Measurements from ENCODE around the gene PLPP4. TPM values are rescaled to one million over a fixed set of nuclear protein-coding genes. Genes with fewer than 3 reads are reported as not detected.

The PLPP4 gene
- total RNA-seq, 1 donor: not detected

DNA sequence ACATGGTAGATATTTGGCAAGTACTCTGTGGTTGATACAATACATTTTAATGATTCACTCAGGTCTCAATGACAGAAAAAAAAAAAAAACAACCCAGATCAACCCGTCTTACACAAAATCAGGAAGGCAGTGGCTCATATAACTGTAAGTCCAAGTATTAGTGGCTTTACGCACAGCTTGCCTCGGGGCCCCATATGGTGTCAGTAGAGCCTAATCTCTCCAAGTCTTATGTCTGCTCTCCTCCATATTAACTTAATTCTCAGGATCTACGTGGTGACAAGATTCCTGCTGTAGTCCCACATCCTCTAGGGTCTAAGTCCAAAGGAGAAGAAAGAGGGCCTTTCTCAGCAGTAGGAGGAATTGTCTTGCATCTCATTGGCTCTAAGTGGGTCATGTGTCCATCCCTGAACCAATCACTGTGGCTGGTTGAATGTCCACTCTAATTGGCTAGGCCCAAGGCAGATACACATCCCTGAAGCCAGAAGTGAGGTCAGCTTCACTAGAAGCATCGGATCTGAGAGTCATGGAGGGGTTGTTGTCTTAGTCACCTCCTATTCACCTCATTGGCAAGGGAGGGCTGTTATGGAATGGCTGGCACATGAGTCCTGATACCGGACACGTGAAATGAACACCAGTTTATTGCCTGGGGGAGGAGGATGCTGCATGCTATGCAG, 20.5 kb upstream of the PLPP4 start:
- no peaks in the 10 kb centered on the region for H3K9me3 ChIP-seq (ENCODE audit: low read depth, low read length)
- no peaks in the 10 kb centered on the region for H3K27me3 ChIP-seq (ENCODE audit: insufficient read depth, low read length)
- H3K4me1 ChIP-seq (ENCODE audit: insufficient read depth, low read length): no peaks in the 10 kb centered on the region
- H3K4me3 ChIP-seq (ENCODE audit: low read length): no peak overlapping the region

DNA sequence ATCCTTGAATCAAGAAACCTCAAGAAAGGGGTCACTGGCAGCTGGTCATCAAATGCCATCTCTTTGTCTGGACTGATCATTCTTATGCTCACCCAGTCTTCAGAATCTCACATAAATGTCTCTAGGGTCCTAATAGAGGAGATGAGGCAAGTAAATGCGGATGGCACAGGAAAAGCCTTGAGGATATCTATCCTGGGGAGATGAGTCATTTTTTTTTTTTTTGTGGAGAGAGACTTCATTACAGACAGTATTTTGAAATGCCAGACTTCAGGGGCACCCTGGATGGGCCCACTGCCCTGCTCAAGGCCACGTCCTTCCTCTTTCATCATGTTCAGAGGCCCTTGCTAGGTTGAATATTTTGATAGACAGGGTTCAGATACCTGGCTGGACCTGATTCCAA, 19.5 kb upstream of the PLPP4 start:
- Histone ChIP-seq H3K27me3 (ENCODE audit: insufficient read depth, low read length) (no peaks in the 10 kb centered on the region), H3K9me3 (ENCODE audit: low read depth, low read length) (no peaks in the 10 kb centered on the region), H3K4me3 (ENCODE audit: low read length) (no peak overlapping the region), H3K4me1 (ENCODE audit: insufficient read depth, low read length) (no peaks in the 10 kb centered on the region)

DNA sequence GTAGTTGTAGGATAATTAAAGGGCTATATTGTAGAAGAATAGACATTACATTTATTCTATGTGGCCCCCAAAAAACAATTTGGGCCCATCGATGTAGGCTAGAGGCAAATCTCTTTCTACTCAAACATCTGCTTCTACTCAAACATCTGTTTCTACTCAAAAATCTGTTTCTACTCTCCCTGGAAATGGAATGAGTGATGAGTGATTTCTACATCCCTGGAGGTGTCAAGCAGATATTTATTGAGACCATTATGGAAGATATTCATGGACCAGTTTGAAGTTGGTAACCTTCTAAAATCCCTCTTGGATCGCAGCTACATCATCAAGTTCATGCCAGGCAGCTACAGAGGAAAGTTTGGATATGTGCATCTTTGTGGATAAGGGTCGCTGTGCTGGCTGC, 5.1 kb upstream of the PLPP4 start:
- no peaks in the 10 kb centered on the region for H3K4me1 ChIP-seq (ENCODE audit: insufficient read depth, low read length)

DNA sequence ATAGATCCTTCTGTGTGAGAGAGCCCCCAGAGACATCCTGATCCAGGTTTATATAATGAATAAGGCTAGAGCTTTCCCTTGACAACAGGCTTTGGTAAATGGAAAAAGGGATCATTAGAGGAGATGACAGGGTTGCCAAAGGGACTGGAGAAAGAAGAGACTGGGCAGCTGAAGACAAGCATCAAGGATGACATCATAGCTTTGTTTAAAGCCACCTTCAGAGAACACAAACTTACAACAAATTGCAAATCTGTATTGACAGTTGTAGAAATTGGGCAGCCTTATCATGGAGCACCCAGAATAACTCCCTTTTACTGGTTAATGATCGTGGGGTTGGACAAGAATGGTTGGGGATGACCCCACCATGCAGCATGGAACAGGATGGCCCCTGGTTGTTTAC, 3.7 kb upstream of the PLPP4 start:
- Histone ChIP-seq H3K27me3 (ENCODE audit: insufficient read depth, low read length) (peaks cover 27% of the 10 kb centered on the region), H3K4me1 (ENCODE audit: insufficient read depth, low read length) (no peaks in the 10 kb centered on the region), H3K9me3 (ENCODE audit: low read depth, low read length) (no peaks in the 10 kb centered on the region), H3K4me3 (ENCODE audit: low read length) (no peak overlapping the region)

More for the DNA sequence above, 5.1 kb upstream of the PLPP4 start:
- Histone ChIP-seq H3K4me3 (ENCODE audit: low read length) (no peak overlapping the region), H3K27me3 (ENCODE audit: insufficient read depth, low read length) (peaks cover 15% of the 10 kb centered on the region), H3K9me3 (ENCODE audit: low read depth, low read length) (no peaks in the 10 kb centered on the region)

DNA sequence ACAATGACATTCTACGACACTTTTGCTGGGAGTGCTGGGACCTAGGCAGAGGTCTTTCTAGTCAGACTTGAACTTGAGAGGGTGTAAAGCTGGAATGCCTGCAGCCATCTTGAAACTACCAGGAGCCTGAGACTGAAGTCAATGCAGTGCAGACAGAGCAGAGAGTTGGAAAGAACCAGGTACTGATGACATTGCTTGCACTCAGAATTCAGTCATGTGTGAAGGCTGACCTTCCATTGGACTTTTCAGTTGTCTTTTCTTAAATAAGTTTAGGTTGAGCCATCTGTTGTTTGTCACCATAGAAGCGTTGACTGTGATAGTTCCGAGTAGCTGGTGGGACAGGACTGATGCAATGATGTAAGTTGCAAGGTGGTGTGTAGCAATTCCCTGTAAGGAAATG, 3.1 kb upstream of the PLPP4 start:
- Histone ChIP-seq H3K27me3 (ENCODE audit: insufficient read depth, low read length) (peaks cover 32% of the 10 kb centered on the region), H3K9me3 (ENCODE audit: low read depth, low read length) (no peaks in the 10 kb centered on the region), H3K4me3 (ENCODE audit: low read length) (no peak overlapping the region), H3K4me1 (ENCODE audit: insufficient read depth, low read length) (no peaks in the 10 kb centered on the region)

DNA sequence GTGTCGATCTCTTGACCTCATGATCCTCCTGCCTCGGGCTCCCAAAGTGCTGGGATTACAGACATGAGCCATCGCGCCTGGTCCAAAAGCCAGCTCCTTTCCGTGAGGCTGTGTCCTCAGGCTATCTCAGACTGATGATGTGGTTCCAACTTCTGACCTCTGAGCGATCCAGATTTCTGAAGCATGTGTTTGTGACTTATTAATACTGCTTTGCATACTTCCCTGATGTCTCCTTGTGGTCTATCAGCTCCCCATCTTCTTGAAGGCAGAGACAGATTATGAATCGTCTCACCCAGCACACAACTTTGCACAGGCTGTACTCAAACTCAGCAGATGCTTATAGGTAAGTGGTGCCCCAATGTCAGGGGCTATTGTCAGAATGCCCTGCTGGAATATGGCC, 2.0 kb upstream of the PLPP4 start:
- H3K4me3 ChIP-seq (ENCODE audit: low read length): no peak overlapping the region
- H3K9me3 ChIP-seq (ENCODE audit: low read depth, low read length): no peaks in the 10 kb centered on the region
- H3K4me1 ChIP-seq (ENCODE audit: insufficient read depth, low read length): no peaks in the 10 kb centered on the region
- peaks cover 40% of the 10 kb centered on the region for H3K27me3 ChIP-seq (ENCODE audit: insufficient read depth, low read length)

DNA sequence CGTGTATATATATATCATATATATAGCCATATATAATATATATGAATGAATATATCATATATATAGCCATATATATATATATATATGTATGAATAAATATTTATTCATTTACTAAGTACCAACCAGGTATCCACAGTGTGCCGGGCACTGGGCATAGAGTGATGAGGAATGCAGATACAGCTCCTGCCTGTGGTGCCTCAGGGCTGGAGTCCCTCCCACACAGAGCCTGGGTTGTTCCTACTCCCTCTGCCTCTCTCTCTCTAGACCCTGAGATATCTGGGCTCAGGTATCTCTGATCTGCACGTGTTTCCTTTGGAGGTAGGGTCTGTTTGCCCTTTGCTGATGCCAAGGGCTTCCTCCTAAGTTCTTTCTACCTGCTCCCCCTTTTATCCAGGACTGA, 1.4 kb upstream of the PLPP4 start:
- Histone ChIP-seq H3K4me1 (ENCODE audit: insufficient read depth, low read length) (no peaks in the 10 kb centered on the region), H3K4me3 (ENCODE audit: low read length) (no peak overlapping the region), H3K9me3 (ENCODE audit: low read depth, low read length) (no peaks in the 10 kb centered on the region)

DNA sequence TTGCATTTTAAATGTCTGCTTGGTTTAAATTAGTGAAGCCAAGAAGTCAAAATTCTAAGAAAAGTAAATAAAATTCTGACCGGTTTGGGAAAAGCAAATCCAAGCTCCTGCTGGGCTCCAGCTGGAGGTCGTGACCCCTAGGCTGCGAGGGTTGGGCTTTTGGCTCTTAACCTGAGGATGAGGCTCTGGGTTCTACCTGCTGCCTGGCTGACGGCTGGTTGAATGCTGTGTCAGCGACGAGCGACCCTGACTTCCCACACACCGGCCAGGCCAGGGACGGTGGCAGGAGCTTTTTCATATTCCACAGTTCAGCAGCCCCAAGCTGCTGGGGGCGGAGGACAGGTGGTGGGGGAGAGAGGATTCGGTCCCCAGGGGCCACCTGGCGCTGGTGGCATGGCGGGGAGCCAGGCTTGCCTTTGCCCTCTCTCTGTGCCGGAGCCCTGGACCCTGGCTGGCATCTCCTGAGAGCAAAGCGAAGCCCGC, 843 bp upstream of the PLPP4 start:
- H3K27me3 ChIP-seq (ENCODE audit: insufficient read depth, low read length): peaks cover 40% of the 10 kb centered on the region
- H3K9me3 ChIP-seq (ENCODE audit: low read depth, low read length): no peaks in the 10 kb centered on the region
- H3K4me3 ChIP-seq (ENCODE audit: low read length): no peak overlapping the region
- H3K4me1 ChIP-seq (ENCODE audit: insufficient read depth, low read length): no peaks in the 10 kb centered on the region

More for the DNA sequence above, 1.4 kb upstream of the PLPP4 start:
- H3K27me3 ChIP-seq (ENCODE audit: insufficient read depth, low read length): peaks cover 40% of the 10 kb centered on the region

DNA sequence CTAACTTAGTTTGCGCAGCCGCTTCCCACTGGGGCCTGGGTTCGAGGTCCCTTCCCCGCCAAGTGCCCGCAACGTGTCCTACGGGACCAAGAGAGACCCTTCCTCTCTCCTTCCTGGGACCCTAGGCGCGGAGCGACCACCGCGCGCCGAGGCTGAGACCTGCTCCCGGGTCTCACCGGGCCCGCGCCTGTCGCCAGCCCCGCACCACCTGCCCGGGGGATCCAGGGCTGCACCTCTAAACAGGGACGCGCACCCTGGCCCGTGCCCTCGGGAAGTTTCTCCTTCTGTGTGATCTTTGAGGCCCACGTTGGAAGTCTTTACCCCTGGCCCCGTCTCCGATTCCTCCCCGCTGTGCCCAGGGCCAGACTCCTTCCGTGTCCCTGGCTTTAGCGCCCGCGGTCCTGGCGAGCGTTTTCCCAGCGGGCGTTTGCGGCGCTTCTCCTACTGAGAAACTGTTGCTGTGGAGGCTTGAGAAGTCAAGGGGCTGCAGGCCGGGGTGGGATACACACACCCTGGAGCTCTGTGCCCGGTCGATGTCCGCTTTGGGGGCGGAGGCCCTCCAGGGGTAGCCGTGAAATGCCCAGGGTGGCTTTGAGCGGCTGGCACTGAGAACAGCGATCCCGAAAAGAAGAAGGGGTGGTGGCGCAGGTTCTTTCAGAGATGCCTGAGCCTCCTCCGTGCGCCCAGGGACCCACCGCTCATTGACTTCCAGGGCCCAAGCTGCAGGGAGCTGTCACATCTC, 575 bp downstream of the PLPP4 start:
- no peaks in the 10 kb centered on the region for H3K4me1 ChIP-seq (ENCODE audit: insufficient read depth, low read length)
- peaks cover 40% of the 10 kb centered on the region for H3K27me3 ChIP-seq (ENCODE audit: insufficient read depth, low read length)
- no peaks in the 10 kb centered on the region for H3K9me3 ChIP-seq (ENCODE audit: low read depth, low read length)
- H3K4me3 ChIP-seq (ENCODE audit: low read length): no peak overlapping the region

DNA sequence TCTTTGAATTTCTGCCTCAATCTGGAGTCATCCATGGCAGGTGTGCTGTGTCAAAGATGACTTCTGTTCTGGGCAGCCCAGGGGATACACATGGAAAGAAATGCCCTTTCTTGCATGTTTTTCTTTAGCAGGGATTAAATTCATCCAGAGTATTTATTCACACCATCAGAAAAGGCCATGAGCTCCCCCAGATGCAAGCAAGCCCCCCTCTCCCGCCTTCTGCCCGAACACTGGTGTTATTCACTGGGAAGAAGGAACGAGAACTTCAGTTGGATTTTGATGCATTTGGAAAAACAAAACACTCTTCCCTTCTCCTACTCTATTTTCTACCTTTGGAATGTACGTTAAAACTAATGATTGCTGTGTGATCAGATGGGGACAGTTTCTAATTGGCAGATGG, 1.4 kb downstream of the PLPP4 start:
- Histone ChIP-seq H3K4me3 (ENCODE audit: low read length) (no peak overlapping the region), H3K9me3 (ENCODE audit: low read depth, low read length) (no peaks in the 10 kb centered on the region), H3K4me1 (ENCODE audit: insufficient read depth, low read length) (no peaks in the 10 kb centered on the region), H3K27me3 (ENCODE audit: insufficient read depth, low read length) (peaks cover 40% of the 10 kb centered on the region)

DNA sequence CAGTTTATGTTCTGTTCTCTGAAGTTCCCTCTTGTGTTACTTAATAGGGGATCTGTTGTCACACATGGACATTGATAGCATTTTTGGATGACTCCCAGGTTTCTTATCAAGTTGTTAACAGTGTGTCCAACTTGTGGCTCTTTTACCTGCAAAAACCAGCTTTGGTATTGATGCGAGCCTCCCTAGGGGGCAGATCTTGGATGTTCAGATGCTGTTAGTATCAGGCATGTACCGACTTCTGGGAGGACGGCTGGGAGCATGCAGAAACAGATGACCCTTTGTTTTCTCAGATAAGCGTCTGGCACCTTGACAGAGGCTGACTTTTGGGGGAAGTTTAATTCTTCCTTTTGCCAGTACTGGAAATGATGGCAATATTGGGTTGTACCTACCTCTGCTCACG, 2.2 kb downstream of the PLPP4 start:
- H3K4me1 ChIP-seq (ENCODE audit: insufficient read depth, low read length): no peaks in the 10 kb centered on the region
- H3K4me3 ChIP-seq (ENCODE audit: low read length): no peak overlapping the region
- no peaks in the 10 kb centered on the region for H3K9me3 ChIP-seq (ENCODE audit: low read depth, low read length)
- peaks cover 40% of the 10 kb centered on the region for H3K27me3 ChIP-seq (ENCODE audit: insufficient read depth, low read length)

DNA sequence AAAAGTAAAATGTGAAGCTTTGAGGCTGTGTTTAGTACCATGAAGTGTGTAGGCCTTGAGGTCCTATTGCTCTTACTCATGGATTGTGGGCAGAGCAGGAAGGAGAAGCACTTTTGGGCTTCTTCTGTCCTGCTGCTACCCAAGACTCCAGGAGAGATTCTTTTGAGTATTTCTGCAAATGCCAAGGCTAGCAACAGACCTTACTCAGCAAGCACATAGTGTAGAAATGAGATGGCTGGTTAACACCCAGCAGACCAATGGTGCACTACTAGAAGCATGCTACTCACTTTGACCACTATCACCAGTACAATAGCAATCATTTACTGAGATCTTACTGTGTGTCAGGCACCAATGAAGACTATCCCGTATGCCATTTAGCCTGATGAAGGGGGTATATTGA, 3.2 kb downstream of the PLPP4 start:
- H3K4me3 ChIP-seq (ENCODE audit: low read length): no peak overlapping the region
- H3K4me1 ChIP-seq (ENCODE audit: insufficient read depth, low read length): no peaks in the 10 kb centered on the region
- peaks cover 36% of the 10 kb centered on the region for H3K27me3 ChIP-seq (ENCODE audit: insufficient read depth, low read length)
- H3K9me3 ChIP-seq (ENCODE audit: low read depth, low read length): no peaks in the 10 kb centered on the region

DNA sequence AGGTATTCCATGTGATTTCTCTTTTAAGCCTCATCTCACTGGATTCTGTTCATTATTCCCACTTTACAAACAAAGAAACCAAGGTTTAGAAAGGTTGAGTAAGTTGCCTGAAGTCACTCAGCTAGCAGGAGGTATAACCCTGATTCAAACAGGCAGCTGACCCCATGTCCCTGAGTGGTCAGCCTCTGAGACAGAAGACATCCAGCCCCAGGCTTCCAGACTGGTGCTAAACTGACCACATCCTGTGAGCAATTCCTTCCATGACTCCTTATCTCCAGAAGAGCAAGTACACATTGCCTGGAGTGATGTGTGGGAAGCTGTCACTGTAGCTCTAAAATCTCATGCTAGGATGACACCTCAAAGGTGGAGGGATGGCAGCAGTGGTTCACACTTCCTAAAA, 3.7 kb downstream of the PLPP4 start:
- no peak overlapping the region for H3K4me3 ChIP-seq (ENCODE audit: low read length)
- H3K9me3 ChIP-seq (ENCODE audit: low read depth, low read length): no peaks in the 10 kb centered on the region
- peaks cover 33% of the 10 kb centered on the region for H3K27me3 ChIP-seq (ENCODE audit: insufficient read depth, low read length)
- H3K4me1 ChIP-seq (ENCODE audit: insufficient read depth, low read length): no peaks in the 10 kb centered on the region

DNA sequence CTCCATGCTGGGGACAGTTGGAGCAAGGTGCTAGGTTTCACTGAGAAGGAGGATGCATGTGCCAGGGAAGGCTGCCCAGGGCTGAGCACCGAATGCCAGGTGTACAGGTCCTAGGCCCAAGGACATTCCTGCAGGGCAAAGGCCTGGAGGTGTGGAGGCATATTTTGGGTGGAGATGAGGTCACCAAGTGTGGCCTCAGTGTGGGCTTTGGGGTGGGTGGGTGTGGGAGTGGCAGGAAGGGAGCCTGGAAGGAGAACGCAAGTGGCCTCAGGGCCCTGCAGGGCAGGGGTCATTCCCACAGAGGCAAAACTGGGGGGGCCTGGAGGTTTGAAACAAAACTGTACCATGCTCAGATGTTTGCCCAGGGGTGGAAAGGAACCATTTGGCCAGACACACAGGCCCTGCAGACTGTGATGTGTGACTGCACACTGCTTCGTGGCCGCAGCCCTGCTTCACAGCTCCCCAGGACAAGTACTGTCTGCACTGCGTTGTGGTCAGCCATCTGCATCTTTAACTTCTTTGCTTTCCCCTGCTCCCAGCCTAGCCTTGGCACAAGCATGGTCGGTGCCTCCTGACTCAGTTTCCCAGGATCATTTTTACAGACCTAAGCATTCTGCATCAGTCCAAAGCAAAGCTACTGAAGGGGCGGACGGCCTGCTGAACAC, 5.1 kb downstream of the PLPP4 start:
- H3K4me1 ChIP-seq (ENCODE audit: insufficient read depth, low read length): no peaks in the 10 kb centered on the region
- H3K9me3 ChIP-seq (ENCODE audit: low read depth, low read length): no peaks in the 10 kb centered on the region
- peaks cover 24% of the 10 kb centered on the region for H3K27me3 ChIP-seq (ENCODE audit: insufficient read depth, low read length)
- H3K4me3 ChIP-seq (ENCODE audit: low read length): no peak overlapping the region

DNA sequence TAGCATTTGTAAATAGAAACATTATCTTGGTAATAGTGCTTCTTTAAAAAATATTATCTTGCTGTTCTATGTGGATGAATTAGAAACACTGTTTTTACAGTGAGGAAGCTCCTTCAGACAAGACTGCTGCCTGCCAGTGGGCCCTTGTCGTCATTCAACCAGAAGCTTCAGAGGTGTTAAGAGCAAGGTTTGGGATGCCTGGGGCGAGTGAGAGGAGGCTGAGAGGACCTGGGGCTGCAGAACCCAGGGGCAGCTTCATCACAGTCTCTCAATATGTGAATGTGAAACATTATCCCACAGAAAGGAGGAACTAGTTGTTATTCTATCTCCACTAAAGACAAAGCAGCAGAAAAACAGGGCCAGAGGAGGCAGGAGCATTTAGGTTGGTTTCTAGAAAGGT, 8.1 kb downstream of the PLPP4 start:
- H3K9me3 ChIP-seq (ENCODE audit: low read depth, low read length): no peaks in the 10 kb centered on the region
- no peaks in the 10 kb centered on the region for H3K4me1 ChIP-seq (ENCODE audit: insufficient read depth, low read length)
- no peaks in the 10 kb centered on the region for H3K27me3 ChIP-seq (ENCODE audit: insufficient read depth, low read length)
- H3K4me3 ChIP-seq (ENCODE audit: low read length): no peak overlapping the region

Data from mononuclear cell (primary cell).